22Rv1 (cell line): Measurements from ENCODE around the gene MAGI1.

ENCODE experiments used
- ZFX ChIP-seq: fragments of 450-650 bp; IDR thresholded peaks from 2 replicates; pipeline ENCODE4 v1.6.1; 2017; ENCODE audit warnings: antibody characterized with exemption, borderline replicate concordance
- TF ChIP-seq, protein P1 (sequence below): fragments of 450-650 bp; IDR thresholded peaks from 2 replicates; pipeline ENCODE4 v1.5.1; 2017; ENCODE audit warnings: mild to moderate bottlenecking

DNA sequence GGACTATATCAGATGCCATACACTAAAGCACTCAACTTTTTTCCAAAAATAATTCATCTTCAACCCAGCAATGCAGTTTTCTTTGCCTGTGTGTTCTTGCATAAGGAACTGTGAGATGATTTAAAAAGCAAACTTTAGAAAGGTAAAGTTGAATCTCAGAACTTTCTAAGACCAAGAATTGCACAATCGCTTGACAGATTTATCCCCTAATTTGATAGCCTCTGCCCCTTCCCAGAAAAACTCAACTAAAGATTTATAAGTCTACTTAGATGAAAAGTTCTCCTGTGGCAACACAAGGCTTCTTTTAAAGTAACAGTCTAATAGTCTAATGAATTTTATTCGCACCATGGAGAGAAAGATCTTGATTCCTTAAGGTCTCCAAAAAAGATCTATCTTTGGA is 259.3 kb downstream of the MAGI1 start:
- TF ChIP-seq, protein P1, sequence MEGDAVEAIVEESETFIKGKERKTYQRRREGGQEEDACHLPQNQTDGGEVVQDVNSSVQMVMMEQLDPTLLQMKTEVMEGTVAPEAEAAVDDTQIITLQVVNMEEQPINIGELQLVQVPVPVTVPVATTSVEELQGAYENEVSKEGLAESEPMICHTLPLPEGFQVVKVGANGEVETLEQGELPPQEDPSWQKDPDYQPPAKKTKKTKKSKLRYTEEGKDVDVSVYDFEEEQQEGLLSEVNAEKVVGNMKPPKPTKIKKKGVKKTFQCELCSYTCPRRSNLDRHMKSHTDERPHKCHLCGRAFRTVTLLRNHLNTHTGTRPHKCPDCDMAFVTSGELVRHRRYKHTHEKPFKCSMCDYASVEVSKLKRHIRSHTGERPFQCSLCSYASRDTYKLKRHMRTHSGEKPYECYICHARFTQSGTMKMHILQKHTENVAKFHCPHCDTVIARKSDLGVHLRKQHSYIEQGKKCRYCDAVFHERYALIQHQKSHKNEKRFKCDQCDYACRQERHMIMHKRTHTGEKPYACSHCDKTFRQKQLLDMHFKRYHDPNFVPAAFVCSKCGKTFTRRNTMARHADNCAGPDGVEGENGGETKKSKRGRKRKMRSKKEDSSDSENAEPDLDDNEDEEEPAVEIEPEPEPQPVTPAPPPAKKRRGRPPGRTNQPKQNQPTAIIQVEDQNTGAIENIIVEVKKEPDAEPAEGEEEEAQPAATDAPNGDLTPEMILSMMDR: no peak
- no peak for TF ChIP-seq ZFX
